A549 (cell line): ENCODE data around the gene ABLIM1.

Source experiments
- BHLHE40 ChIP-seq: IDR thresholded peaks from 2 replicates; pipeline ENCODE4 v1.6.1; 2012; ENCODE audit warnings: low read depth, low read length, inconsistent platforms
- FOSB ChIP-seq: fragments of 250-450 bp; sonication (Bioruptor Pico); IDR thresholded peaks from 2 replicates; pipeline ENCODE4 v1.5.0; 2020; ENCODE audit warnings: mild to moderate bottlenecking, moderate library complexity
- FOSL2 ChIP-seq, 2 experiments: fragments of 450-650 bp in 1 of 2; fragments of >200 bp in 1 of 2; sonication (Bioruptor Twin) in 1 of 2; formaldehyde crosslinking; IDR thresholded peaks; 2 replicates each; pipeline versions ENCODE4 v1.5.0 to v1.6.1; 2016 to 2020; ENCODE audit warnings: mild to moderate bottlenecking in 1 of 2, moderate library complexity in 1 of 2
- HDAC2 ChIP-seq: fragments of 200-600 bp; sonication (generic); IDR thresholded peaks from 2 replicates; pipeline ENCODE4 v1.6.1; 2016
- JUN ChIP-seq, 2 experiments: fragments of >200 bp; sonication (Bioruptor Twin); formaldehyde crosslinking; IDR thresholded peaks; 2 replicates in 1 of 2; 3 replicates in 1 of 2; pipeline ENCODE4 v1.6.1; 2016 to 2017
- MYC ChIP-seq: IDR thresholded peaks from 2 replicates; pipeline ENCODE4 v1.6.1; 2012; ENCODE audit warnings: mild to moderate bottlenecking, inconsistent platforms, low read length, improper control_type of control experiment, borderline replicate concordance
- POLR2A ChIP-seq: IDR thresholded peaks from 2 replicates; pipeline ENCODE4 v1.6.1; 2012; ENCODE audit warnings: mild to moderate bottlenecking, low read length
- TF ChIP-seq, protein P1 (sequence below): fragments of >200 bp; sonication (Bioruptor Twin); formaldehyde crosslinking; IDR thresholded peaks from 3 replicates; pipeline ENCODE4 v1.5.1; 2016
- TF ChIP-seq, protein P2 (sequence below): IDR thresholded peaks from 2 replicates; pipeline ENCODE4 v1.6.1; 2012
- TF ChIP-seq, protein P3 (sequence below): fragments of 450-650 bp; IDR thresholded peaks from 2 replicates; pipeline ENCODE4 v1.6.1; 2014; ENCODE audit warnings: antibody characterized with exemption
- TF ChIP-seq, protein P4 (sequence below): fragments of >200 bp; sonication (Bioruptor Twin); formaldehyde crosslinking; IDR thresholded peaks from 3 replicates; pipeline ENCODE4 v1.6.1; 2016
- TF ChIP-seq, protein P5 (sequence below): fragments of 200-600 bp; sonication (generic); IDR thresholded peaks from 2 replicates; pipeline ENCODE4 v1.6.1; 2016; ENCODE audit warnings: antibody characterized with exemption, mild to moderate bottlenecking, moderate library complexity

DNA sequence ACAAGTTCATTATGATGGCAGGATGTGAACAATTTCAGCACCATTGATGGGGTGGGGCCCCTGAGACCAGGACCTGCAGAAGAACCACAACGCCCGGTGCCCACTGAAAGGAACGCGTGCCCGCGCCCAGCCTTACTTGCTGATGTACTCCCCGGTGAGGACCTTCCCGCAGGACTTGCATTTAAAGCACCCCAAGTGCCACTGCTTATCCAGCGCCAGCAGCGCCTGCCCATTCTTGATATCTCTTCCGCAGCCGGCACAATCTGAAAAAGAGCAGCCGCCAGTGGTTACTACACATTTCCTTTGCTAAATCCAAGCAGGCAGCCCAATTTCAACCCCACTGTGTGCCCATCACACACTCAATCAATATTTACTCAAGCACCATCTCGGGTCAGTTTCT, 110.6 kb downstream of the ABLIM1 start:
- TF ChIP-seq, protein P1, sequence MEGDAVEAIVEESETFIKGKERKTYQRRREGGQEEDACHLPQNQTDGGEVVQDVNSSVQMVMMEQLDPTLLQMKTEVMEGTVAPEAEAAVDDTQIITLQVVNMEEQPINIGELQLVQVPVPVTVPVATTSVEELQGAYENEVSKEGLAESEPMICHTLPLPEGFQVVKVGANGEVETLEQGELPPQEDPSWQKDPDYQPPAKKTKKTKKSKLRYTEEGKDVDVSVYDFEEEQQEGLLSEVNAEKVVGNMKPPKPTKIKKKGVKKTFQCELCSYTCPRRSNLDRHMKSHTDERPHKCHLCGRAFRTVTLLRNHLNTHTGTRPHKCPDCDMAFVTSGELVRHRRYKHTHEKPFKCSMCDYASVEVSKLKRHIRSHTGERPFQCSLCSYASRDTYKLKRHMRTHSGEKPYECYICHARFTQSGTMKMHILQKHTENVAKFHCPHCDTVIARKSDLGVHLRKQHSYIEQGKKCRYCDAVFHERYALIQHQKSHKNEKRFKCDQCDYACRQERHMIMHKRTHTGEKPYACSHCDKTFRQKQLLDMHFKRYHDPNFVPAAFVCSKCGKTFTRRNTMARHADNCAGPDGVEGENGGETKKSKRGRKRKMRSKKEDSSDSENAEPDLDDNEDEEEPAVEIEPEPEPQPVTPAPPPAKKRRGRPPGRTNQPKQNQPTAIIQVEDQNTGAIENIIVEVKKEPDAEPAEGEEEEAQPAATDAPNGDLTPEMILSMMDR, result no peak
- TF ChIP-seq HDAC2 (no peak), BHLHE40 (no peak), POLR2A (no peak), FOSB (CRISPR knock-in tag) (no peak), MYC (no peak), FOSL2 (IDR thresholded peaks at IDR 0.05) (no peak), FOSL2 (CRISPR knock-in tag; IDR thresholded peaks at IDR 0.05) (no peak), JUN (IDR thresholded peaks at IDR 0.05) (no peak)
- TF ChIP-seq, protein P2, sequence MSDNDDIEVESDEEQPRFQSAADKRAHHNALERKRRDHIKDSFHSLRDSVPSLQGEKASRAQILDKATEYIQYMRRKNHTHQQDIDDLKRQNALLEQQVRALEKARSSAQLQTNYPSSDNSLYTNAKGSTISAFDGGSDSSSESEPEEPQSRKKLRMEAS, result no peak
- TF ChIP-seq, protein P3, sequence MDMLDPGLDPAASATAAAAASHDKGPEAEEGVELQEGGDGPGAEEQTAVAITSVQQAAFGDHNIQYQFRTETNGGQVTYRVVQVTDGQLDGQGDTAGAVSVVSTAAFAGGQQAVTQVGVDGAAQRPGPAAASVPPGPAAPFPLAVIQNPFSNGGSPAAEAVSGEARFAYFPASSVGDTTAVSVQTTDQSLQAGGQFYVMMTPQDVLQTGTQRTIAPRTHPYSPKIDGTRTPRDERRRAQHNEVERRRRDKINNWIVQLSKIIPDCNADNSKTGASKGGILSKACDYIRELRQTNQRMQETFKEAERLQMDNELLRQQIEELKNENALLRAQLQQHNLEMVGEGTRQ, result no peak
- TF ChIP-seq, protein P4, sequence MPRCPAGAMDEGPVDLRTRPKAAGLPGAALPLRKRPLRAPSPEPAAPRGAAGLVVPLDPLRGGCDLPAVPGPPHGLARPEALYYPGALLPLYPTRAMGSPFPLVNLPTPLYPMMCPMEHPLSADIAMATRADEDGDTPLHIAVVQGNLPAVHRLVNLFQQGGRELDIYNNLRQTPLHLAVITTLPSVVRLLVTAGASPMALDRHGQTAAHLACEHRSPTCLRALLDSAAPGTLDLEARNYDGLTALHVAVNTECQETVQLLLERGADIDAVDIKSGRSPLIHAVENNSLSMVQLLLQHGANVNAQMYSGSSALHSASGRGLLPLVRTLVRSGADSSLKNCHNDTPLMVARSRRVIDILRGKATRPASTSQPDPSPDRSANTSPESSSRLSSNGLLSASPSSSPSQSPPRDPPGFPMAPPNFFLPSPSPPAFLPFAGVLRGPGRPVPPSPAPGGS, result no peak
- TF ChIP-seq, protein P5, sequence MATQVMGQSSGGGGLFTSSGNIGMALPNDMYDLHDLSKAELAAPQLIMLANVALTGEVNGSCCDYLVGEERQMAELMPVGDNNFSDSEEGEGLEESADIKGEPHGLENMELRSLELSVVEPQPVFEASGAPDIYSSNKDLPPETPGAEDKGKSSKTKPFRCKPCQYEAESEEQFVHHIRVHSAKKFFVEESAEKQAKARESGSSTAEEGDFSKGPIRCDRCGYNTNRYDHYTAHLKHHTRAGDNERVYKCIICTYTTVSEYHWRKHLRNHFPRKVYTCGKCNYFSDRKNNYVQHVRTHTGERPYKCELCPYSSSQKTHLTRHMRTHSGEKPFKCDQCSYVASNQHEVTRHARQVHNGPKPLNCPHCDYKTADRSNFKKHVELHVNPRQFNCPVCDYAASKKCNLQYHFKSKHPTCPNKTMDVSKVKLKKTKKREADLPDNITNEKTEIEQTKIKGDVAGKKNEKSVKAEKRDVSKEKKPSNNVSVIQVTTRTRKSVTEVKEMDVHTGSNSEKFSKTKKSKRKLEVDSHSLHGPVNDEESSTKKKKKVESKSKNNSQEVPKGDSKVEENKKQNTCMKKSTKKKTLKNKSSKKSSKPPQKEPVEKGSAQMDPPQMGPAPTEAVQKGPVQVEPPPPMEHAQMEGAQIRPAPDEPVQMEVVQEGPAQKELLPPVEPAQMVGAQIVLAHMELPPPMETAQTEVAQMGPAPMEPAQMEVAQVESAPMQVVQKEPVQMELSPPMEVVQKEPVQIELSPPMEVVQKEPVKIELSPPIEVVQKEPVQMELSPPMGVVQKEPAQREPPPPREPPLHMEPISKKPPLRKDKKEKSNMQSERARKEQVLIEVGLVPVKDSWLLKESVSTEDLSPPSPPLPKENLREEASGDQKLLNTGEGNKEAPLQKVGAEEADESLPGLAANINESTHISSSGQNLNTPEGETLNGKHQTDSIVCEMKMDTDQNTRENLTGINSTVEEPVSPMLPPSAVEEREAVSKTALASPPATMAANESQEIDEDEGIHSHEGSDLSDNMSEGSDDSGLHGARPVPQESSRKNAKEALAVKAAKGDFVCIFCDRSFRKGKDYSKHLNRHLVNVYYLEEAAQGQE, result no peak
